M059J (cell line): ENCODE results near the gene UIMC1. TPM values are rescaled to one million over a fixed set of nuclear protein-coding genes. Genes with fewer than 3 reads are reported as not detected.

Experiments used
- DNase-seq: peaks from one replicate; pipeline ENCODE4 v3.0.0-alpha.2; 2012; ENCODE audit warnings: low read depth
- total RNA-seq: library from RNA; depleted of rRNA; stranded (reverse); fragments of >200 nt; shearing (Covaris generic); gene quantifications from 2 replicates; pipeline ENCODE4 v1.2.3, GENCODE V29; 2014

The UIMC1 gene
- total RNA-seq, 1 experiment from 2014 or later = 27.8 TPM

DNA sequence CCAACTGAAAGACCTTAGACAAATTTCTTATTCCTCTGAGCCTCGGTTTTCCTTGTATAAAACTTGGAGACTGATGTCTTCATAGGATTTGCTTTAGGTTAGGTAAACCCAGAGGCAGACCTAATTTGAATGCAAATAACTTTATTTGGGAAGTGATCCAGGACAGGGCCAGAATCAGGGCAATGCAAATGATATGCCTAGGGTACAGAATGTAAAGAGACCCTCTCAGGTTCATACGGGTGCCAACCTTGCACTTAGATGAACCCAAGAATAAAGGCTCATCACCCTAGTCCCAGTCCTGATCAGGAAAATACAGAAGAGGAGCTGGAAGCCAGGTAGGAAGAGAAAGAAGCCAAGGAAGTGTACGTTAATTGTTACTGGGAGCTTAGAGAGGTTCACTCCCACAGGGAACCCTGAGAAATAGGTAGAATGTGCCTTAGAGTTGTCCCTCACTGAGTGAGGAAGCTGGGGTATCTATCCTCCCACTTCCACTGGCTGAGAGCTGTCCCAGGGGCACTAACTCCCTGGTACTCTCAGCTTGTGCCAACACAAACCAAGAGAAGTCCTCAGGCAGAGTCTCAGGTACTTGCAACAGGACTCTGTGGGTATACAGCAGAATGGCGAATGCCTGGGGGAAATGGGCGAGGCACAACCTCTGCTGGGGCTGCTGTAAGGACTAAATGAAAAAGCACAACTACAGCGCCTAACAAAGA is 104.3 kb downstream of the UIMC1 start:
- DNase-seq = no peak

DNA sequence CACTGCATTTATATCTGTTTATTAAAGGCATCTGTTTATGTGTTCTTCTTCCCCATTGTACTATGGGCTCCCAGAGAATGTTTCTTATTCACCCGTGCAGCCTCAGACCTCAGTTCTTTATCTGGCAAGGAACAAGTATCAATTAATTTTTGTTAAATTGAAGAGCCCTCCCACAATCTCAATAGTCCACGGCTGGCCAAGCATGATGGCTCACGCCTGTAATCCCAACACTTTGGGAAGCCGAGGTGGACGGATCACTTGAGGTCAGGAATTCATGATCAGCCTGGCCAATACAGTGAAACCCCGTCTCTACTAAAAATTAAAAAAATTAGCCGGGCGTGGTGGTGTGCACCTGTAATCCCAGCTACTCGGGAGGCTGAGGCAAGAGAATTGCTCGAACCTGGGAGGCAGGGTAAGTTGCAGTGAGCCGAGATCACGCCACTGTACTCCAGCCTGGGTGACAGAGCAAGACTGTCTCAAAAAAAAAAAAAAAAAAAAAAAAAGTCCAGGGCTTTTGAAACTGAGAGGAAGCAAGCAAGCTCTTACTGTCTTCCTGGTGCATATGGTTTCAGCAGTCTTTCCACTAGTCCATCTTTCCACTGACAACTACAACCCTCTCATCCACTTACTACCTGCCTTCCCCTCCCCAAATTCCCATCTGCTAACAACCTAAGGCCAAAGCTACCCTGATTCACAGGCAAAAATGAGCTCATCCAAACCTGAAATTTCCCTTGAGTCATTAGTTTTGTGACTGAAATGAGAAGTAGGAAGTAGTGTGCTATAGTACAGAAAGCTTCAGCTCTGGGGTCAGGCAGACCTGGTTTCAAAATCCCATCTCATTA is 105.1 kb downstream of the UIMC1 start:
- peak; percentile 19 for DNase-seq

DNA sequence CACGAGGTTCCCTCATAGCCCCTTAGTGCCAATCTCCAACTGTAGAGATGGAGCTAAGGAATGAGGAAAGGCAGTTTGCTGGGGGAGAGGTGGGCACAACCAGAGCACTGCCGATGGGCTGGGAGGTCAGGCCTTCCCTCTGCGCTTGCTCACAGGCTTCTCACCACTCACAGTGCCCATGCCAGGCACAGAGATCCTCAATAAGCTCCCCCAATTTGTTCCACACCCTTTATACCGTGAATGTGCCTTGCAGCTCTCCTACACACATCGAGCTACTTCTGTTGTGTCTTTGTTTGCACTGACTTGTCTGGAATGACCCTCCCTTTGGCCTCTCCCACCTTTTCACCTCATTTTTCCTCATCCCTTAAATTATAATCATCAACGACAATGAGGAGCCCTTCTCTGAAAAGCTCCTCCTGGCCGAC is 105.8 kb downstream of the UIMC1 start:
- DNase-seq = no peak

DNA sequence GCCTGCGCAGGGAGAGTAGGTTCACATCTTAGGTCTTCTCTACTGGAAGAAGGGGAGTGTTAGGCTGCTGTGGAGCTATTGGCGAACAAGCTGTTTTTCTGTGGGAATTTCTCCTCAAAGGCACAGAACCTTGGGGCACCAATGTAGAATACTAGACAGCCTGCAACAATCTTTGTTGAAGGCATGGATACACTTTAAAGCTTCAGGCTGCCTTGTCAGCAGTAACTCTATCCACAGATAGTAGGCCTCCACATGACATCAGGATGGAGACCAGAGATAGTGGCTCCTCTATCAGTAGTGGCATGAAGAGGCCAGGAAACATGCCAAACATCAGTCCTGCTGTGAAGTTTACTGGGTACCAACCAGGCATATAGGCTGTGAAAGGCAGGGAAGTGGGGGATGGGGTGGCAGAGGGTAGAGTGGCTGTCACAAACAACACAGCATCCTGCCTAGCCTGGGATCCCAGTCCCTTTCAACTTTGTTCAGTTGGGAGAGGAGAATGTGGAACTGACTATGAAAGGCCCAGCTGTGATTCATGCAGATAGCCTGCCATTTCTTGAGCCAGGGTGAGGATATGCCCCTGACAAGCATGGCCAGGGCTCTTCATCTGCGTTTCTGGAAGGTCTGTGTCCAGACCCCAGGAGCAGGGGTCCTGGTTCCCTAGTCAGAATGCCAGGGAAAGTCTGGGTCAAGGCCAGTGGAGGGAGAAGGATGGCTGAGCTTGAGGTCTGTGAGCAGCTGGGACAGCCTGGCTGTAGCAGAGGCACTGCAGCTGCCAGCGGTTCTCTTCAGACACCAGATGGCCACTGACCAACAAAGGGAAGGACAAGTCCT is 106.4 kb downstream of the UIMC1 start:
- DNase-seq = no peak

DNA sequence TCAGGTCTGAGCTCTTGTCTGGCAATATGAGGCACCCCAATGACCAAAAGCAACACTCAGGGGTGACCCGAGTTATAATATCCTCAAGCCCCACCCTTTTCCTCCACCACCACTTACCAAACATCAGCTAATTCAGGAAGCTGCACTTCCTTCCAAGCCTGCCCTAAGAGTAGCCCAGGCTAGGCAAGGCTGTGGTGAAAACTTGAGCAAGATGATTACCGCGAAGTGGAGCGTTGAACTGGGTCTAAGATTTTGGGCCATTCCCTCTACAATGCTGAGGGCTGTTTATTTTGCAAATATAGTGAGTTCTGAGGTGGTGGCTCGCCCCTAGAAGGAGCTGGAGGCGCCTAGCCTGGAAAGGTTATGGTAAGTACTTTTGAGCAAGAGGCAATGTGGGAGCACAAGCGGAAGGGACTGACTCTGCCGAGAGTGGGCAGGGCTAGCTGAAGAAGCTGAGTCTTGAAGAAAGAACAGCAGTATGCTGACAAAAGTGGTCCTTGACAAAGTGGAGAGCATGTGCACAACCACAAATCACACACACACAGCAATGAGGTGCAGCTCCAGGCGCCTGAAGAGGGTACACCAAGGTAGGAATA is 107.2 kb downstream of the UIMC1 start, which contains the start of gene HK3:
TSS of gene HK3 (minus strand) at position 51 of the 596 bp plus-strand sequence. CDS start 3,187 bp downstream, outside the sequence.
- DNase-seq = no peak

DNA sequence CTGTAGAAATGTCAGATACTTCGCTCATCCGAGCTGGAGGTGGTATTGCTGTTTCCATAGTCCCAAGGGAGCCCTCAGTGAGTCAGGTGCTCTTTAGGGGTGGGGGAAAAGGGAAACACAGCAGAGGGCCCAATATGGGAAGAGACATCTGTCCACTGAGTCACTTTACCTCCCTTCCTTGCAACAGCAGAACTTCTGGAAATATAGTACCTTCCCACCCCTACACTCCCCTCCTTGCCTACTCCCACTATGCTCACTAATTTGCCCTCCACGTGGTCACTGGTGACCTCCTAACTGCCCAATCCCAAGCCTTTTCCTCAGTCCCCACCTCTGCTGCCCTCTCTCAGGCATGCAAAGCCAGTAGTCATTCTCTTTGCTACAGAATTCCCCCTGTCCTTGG is 109.3 kb downstream of the UIMC1 start:
- no peak for DNase-seq

DNA sequence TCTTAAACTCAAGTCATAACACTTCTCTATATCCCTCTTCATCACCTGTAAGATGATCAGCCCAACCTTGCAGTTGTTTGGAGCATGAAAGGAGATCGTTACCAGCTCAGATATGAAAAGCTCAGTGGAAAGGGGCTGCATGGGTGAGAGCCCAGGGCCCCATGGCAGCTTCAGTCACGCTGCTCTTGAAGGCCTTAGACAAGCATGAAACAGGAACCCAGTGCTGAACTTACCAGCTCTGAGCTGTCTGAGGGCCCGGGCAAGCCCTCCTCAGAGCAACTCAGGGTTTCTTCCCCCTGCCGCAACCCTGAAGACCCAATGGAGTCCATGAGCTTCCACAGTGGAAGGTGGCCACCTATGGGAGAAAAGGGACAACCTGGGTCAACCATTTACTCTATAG is 110.7 kb downstream of the UIMC1 start:
- no peak for DNase-seq

DNA sequence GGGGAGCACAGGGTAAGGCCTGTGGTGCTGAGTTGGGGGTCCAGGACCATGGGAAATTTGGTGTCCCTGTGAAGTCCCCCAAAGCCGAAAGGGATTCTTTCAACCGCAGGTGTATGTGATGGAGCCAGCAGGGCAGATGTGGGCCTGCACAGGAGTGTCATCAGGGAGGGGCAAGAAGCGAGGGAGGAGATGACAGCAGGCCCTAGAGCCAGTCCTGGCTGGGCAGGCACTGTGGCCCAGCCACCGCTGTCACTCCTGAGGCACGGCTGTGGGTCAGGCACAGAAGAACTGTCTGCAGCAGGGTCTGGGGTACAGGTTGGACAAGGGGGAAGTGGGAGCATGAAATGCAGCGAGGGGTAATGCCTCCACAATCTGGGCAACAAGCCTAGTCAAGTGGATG is 112.3 kb downstream of the UIMC1 start:
- DNase-seq = no peak

DNA sequence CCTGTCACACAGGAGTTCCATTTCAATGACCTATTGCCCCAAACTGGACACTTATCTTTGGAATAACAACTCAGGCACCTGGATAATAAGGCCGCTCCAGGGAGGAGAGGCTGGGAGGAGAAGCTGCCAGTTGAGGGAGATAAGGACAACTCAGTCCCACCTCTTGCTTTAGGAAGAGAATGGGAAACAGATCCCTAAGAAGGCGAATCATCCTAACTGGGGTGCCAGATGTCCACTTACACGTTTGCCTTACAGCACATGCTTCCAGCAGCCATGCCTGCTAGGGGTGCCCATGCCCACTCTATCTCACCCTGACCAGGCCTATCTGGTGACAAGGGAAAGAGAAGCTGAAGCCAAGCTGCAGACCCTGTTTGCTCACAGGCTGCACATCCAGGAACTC is 113.9 kb downstream of the UIMC1 start:
- no peak for DNase-seq

DNA sequence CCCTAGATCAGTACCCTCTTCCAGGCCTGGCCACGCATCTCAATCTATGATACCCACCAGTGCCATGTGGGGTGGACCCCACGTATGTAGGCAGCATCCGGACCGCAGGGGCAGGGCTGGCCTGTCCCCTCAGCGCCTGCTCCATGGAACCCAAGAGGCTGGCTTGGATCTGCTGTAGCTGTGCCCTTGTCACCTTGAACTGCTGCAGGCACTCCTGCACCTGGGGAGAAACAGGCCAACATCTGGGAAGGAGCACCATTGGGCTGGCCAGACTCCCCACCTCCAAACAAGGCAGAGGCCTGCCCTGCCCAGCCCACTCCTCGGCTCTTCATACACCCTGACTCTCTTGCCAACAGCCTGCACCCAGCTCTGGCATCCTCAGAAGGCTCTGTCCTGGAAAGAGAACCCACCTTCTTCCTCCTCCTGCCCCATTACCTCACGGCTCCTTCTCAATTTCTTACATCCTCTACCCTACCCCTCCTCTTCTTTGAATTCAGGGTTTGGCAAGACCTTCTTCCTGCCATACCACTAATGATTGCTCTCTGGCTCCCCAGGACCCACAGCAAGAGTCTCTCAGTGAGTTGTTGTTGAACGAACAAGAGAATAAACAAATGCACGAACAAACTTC is 115.1 kb downstream of the UIMC1 start:
- DNase-seq = no peak

DNA sequence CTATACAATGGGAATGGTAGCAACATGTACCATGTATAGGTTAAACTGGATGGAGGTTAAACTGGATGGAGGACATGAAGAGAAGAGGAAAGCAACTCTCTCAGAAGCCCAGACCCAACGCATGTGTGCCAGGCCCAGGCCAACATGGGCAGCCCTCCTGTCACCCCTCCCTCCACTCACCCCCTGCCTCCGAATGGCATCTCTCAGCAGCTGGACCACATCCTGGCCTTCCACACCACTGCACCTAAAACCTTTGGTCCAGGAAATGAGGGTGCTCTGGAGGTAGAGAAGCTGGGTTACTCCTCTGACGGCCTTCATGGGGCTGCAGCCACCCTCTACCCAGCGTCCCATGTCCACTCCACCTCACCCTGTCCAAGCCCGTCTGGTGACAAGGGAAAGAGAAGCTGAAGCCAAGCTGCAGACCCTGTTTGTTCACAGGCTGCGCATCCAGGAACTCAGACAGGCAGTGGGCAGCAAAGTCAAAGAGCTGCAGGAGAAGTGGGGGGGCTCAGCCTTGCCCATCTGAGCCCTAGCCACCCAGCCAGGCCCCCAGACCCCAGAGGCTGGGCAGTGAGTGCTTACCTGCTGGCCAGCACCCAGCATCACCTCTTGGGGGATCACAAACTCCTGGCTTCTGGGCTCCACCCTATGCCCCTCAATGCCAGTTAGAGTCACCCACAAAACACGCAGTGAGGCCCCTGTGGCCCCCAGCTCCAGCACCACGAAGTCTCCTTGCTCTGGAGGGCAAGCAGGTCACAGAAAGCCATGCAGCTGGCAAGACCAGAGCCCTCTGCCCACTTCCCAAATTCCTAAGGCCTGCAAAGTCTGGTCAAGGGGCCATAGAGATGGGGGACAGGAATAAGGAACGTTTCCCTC is 115.9 kb downstream of the UIMC1 start:
- no peak for DNase-seq

DNA sequence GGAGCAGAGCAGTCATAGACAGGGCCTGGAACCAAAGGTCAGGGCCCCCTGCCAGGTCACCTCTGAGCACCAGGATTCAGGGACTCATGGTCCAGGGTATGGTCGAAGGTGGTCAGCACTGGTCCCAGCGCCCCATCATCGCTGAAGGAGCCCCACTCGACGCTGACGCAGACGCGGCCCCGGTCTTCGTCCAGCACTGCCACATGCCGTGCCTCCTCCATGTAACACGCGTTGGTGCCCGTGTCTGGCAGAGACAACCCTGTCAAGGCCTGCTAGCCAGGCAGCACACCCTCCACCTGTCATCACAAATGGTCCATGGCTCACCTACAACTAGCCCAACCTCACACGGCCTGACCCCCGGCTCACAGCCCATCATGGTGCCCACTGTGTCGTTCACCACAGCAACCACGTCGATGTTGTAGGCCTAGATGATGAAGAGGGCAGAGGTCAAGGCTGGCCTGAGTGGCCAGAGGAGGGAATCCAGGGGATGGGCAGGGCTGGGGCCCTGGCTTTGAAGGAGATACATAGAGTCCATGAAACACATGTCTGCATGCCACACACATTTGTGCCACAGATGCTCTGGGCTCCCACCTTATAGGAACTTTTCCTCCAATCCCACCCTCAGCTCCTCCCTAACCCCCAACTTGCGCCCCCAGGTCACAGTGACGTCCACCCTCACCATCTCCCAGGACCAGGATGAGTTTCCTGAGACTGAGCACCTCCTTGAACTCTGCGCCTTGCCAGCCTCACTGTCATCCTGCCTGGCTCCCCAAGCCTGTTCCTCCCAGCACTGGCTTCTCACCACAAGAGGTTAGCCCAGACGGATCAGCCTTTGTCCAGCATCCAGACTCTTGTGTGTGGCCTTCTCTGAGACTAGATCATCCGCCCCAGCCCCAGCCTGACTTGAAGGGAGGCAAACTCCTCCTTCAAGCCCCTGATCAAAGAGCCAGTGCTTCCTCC is 117.0 kb downstream of the UIMC1 start:
- no peak for DNase-seq

DNA sequence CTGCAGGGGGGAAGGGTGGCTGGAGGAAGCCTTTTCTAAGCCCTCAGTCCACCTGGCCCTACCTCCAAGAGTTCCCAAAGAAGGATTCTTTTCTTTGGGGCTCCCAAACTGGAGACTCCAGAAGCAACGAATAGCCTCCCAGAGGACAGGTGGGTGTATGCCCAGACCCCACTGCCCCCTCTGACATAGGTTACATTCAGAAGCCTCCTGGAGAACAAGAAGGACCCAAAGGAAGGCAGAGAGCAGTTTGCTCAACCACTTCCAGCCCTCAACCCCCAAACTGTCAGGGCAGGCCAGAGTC is 117.8 kb downstream of the UIMC1 start:
- no peak for DNase-seq

DNA sequence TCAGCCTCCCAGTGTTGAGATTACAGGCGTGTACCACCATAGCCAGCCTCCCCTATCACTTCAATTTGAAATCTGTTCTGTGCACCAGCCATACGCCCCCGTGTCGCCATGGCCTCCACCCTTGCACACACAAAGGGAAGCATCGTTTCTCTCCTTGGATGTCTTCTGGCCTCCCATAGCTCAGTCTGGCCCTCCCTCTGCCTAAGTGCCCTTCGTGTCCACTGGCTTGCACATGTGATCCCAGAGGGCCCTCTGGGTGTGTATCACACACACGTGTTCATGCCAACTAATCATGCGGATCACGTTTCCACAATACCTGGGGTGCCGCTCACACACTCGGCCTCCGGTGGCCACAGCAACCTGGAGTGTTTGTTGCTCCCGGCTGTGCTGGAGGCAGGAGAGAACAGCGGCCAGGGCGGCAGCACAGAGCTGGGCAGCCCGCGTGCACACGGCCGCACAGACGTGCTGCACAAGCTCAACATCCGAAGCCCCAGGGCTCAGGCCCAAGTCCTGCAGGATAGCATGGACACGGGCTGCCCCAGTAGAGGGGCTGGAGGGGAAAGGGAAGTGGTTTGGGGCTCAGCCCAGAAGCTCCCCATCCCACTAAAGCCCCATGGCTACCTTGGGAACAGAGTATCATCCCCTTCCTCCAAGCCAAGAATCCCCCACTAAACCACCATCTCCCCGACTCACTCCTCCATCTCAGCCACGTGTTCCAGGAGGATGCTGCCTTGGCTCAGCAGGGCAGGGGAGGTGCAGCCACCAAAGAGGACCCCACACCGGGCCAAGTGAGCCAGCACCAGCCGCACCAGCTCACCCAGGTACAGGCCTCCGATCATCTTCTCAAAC is 118.3 kb downstream of the UIMC1 start:
- no peak for DNase-seq

DNA sequence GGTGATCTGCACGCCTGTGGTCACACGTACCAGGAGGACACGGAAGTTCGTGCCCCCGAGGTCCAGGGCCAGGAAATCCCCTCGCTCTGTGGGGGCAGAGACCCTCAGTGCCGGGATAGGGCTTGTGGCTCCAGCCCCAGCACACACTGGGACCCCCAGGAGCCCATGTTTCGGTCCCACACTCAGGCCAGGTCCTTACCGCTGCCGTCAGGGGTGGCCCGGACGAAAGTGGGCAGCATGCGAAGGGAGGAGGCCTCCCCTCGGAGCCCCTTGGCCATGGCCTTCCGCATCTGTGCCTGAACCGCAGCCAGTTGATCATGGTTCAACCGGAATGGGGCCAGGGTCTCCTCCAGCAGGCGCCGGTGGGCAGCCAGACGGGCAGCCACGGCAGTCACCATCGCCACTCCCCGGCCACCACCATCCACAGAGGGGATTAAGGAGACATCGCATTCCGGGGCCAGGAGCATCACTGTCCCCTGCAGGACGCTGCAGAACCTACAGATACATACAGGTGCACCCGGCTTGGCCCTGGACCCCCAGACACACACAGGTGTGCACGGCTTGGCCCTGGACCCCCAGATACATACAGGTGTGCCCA is 119.2 kb downstream of the UIMC1 start:
- DNase-seq = no peak

DNA sequence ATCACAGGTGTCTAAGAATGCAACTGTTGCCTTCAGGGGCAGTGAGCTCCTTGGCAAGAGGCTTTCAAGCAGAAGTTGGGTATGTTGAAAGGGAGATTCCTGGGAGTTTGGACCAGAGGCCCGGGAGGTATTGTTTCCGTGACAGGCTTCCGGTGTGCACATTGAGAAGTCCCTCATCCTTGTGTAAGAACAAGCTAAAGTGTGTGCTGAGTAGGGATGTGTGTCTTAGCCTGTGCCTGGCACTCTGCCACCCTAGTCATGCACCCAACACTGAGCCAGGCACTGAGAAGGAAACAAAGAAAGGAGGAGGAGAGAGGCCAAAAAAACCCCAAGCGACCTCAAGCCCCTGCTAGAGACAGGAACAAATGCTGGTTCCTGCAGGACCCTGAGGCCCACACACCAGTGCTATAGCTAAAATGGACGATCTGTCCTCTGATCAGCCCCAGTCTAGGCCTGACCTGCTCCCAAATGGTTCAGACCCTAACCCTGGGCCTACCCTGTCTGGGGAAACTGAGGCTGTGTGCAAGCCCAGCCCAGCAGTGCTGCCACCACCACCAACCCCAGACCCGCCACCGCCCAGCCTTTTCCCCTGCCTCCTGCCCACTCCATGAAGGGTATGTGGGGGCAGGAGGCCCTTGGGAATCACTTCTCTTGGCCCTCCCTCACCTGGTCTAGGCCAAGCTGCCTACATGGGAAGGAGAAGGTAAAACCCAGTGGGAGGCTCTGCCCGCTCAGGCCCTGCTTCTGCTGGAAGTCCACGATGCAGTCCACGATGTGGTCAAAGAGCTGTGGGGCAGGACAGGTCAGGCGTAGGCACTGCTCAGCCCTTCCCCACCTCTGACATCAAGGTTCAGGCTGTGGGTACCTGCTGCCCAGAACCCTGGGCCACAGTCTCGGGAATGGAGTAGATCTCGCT is 120.0 kb downstream of the UIMC1 start:
- DNase-seq = no peak

DNA sequence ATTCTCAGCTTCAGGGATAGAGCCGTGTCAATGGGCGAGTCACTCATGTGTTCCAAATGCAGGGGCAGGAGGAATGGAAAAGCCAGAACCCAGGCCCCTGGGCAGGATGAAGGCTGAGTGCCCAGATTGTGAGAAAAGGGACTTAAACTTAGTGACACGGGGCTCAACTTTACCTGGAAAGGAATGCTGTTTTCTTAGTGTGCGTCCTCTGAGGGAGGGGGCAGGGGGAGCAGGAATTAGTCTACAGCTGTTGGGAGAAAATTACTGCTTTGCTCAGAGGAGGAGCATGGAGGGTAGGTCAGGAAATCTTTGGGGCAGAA is 122.0 kb downstream of the UIMC1 start:
- DNase-seq = no peak
